Measurements from ENCODE around the gene PLEKHM3.

Gene PLEKHM3

DNA sequence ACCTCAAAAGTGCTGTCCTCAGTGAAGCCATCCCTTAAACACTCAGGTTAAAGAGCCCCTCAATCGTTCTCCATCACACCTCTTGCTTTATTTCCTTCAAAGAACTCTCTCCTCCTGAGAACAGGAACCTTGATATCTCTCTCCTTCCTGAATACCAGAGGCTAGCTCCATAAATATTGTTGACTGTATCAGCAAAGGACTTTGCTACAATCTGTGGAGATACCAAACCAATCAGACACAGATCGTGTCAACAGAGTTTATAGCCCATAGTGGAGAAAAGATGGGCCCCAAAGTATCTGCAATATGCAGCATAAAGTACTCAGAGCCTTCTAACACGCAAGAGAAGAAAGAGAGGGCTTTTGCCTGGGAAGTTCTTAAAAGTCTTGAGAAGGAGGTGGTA is 36.4 kb downstream of the PLEKHM3 start:
- Histone ChIP-seq H3K27ac (ENCODE audit: low read depth, low read length) (no peak overlapping the region), H3K9ac (ENCODE audit: low read length) (no peak overlapping the region), H3K27me3 (ENCODE audit: control insufficient read depth, insufficient read depth, low read length) (no peaks in the 10 kb centered on the region), H3K4me1 (ENCODE audit: control insufficient read depth, insufficient read depth, low read length) (no peaks in the 10 kb centered on the region), H3K4me3 (ENCODE audit: low read depth, low read length) (no peak overlapping the region), H3K36me3 (ENCODE audit: control insufficient read depth, insufficient read depth, low read length) (no peaks in the 10 kb centered on the region), H3K9me3 (ENCODE audit: control insufficient read depth, insufficient read depth, low read depth, low read length) (no peaks in the 10 kb centered on the region)

- Histone ChIP-seq H3K4me3 (ENCODE audit: low read depth, low read length) (no peak overlapping the region), H3K36me3 (ENCODE audit: control insufficient read depth, insufficient read depth, low read length) (no peaks in the 10 kb centered on the region), H3K4me1 (ENCODE audit: control insufficient read depth, insufficient read depth, low read length) (no peaks in the 10 kb centered on the region), H3K27ac (ENCODE audit: low read depth, low read length) (no peak overlapping the region), H3K9ac (ENCODE audit: low read length) (no peak overlapping the region), H3K27me3 (ENCODE audit: control insufficient read depth, insufficient read depth, low read length) (no peaks in the 10 kb centered on the region), H3K9me3 (ENCODE audit: control insufficient read depth, insufficient read depth, low read depth, low read length) (no peaks in the 10 kb centered on the region)
Measured at GRCh38 chr2:207987025-207987716, 38.2 kb downstream of the PLEKHM3 start.

- Histone ChIP-seq H3K27ac (ENCODE audit: low read depth, low read length) (no peak overlapping the region), H3K4me1 (ENCODE audit: control insufficient read depth, insufficient read depth, low read length) (no peaks in the 10 kb centered on the region)
Measured at GRCh38 chr2:207984765-207985480, 40.4 kb downstream of the PLEKHM3 start.

DNA sequence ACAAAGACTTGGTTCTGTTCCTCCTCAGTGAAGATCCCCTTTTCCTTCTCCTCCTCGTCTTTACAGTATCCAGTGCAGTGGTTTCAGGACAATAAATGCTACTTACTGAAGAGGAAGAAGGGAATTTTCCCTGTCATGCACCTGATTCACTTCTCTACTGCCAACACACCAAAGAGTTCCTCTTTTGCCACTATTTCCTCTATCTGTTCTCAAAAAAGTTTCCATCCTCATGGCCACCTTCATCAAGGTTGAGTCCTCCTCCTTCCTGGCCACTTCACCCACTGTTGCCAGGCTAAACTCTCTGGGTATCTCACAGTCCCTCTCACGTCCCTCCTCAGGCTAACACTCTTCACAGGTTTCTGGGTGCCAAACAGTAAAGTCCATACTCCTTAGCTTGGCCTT is 41.7 kb downstream of the PLEKHM3 start:
- H3K9ac ChIP-seq (ENCODE audit: low read length), result no peak overlapping the region

More at GRCh38 chr2:207984765-207985480, 40.4 kb downstream of the PLEKHM3 start:
- Histone ChIP-seq H3K9ac (ENCODE audit: low read length) (no peak overlapping the region), H3K36me3 (ENCODE audit: control insufficient read depth, insufficient read depth, low read length) (no peaks in the 10 kb centered on the region), H3K4me3 (ENCODE audit: low read depth, low read length) (no peak overlapping the region), H3K9me3 (ENCODE audit: control insufficient read depth, insufficient read depth, low read depth, low read length) (no peaks in the 10 kb centered on the region), H3K27me3 (ENCODE audit: control insufficient read depth, insufficient read depth, low read length) (no peaks in the 10 kb centered on the region)

DNA sequence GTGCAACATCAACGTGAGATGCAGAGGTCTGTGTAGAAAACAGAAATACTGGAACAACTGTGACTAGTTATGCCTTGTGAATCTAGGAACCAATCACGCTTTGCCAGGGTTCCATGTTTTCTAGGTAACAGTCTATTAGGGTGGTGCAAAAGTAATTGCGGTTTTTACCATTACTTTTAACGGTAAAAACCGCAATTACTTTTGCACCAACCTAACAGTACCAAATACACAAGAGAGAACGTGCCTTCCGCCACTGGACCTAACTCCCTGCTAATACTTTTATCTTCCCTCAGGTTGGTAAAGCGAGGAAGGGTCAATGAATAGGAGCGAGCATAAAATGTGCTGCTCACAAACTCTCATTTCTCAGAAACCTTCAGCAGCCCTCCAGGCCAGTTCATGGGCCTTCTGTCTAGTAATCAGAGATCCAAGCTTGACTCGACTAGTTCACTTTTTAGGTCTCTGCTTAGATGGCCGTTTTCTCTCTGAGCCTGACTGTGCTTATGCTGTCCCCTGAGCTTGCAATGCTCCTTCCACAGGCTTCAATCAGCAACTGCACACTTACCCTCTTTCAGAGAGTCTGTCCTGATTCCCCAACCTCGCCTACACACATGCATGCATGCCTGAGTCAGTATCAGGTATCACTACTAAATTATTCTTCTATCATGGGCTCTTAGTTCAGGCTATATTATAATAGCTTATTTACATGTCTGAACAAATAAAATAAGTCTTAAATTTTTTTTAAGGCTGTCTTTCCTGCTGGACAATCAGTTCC is 47.0 kb downstream of the PLEKHM3 start:
- H3K27me3 ChIP-seq (ENCODE audit: control insufficient read depth, insufficient read depth, low read length), result no peaks in the 10 kb centered on the region
- no peak overlapping the region for H3K9ac ChIP-seq (ENCODE audit: low read length)
- no peaks in the 10 kb centered on the region for H3K9me3 ChIP-seq (ENCODE audit: control insufficient read depth, insufficient read depth, low read depth, low read length)
- no peaks in the 10 kb centered on the region for H3K36me3 ChIP-seq (ENCODE audit: control insufficient read depth, insufficient read depth, low read length)
- H3K27ac ChIP-seq (ENCODE audit: low read depth, low read length), result no peak overlapping the region
- H3K4me3 ChIP-seq (ENCODE audit: low read depth, low read length), result no peak overlapping the region
- H3K4me1 ChIP-seq (ENCODE audit: control insufficient read depth, insufficient read depth, low read length), result peaks cover 3% of the 10 kb centered on the region; the same call in 1 of the 2 replicates

More for the DNA sequence above, 41.7 kb downstream of the PLEKHM3 start:
- no peak overlapping the region for H3K27ac ChIP-seq (ENCODE audit: low read depth, low read length)
- H3K27me3 ChIP-seq (ENCODE audit: control insufficient read depth, insufficient read depth, low read length), result no peaks in the 10 kb centered on the region
- H3K36me3 ChIP-seq (ENCODE audit: control insufficient read depth, insufficient read depth, low read length), result no peaks in the 10 kb centered on the region
- no peaks in the 10 kb centered on the region for H3K9me3 ChIP-seq (ENCODE audit: control insufficient read depth, insufficient read depth, low read depth, low read length)
- no peak overlapping the region for H3K4me3 ChIP-seq (ENCODE audit: low read depth, low read length)
- no peaks in the 10 kb centered on the region for H3K4me1 ChIP-seq (ENCODE audit: control insufficient read depth, insufficient read depth, low read length)

- Histone ChIP-seq H3K4me1 (ENCODE audit: control insufficient read depth, insufficient read depth, low read length) (peaks cover 19% of the 10 kb centered on the region), H3K9ac (ENCODE audit: low read length) (no peak overlapping the region), H3K27me3 (ENCODE audit: control insufficient read depth, insufficient read depth, low read length) (no peaks in the 10 kb centered on the region), H3K9me3 (ENCODE audit: control insufficient read depth, insufficient read depth, low read depth, low read length) (no peaks in the 10 kb centered on the region), H3K36me3 (ENCODE audit: control insufficient read depth, insufficient read depth, low read length) (no peaks in the 10 kb centered on the region), H3K4me3 (ENCODE audit: low read depth, low read length) (no peak overlapping the region), H3K27ac (ENCODE audit: low read depth, low read length) (no peak overlapping the region)
Measured at GRCh38 chr2:207975921-207976320, 49.4 kb downstream of the PLEKHM3 start.

GRCh38 chr2:207974216-207974605 is 51.1 kb downstream of the PLEKHM3 start:
- H3K9me3 ChIP-seq (ENCODE audit: control insufficient read depth, insufficient read depth, low read depth, low read length), result no peaks in the 10 kb centered on the region
- no peaks in the 10 kb centered on the region for H3K27me3 ChIP-seq (ENCODE audit: control insufficient read depth, insufficient read depth, low read length)
- no peak overlapping the region for H3K9ac ChIP-seq (ENCODE audit: low read length)
- H3K4me1 ChIP-seq (ENCODE audit: control insufficient read depth, insufficient read depth, low read length), result peaks cover 36% of the 10 kb centered on the region
- no peaks in the 10 kb centered on the region for H3K36me3 ChIP-seq (ENCODE audit: control insufficient read depth, insufficient read depth, low read length)
- H3K27ac ChIP-seq (ENCODE audit: low read depth, low read length), result no peak overlapping the region
- no peak overlapping the region for H3K4me3 ChIP-seq (ENCODE audit: low read depth, low read length)

DNA sequence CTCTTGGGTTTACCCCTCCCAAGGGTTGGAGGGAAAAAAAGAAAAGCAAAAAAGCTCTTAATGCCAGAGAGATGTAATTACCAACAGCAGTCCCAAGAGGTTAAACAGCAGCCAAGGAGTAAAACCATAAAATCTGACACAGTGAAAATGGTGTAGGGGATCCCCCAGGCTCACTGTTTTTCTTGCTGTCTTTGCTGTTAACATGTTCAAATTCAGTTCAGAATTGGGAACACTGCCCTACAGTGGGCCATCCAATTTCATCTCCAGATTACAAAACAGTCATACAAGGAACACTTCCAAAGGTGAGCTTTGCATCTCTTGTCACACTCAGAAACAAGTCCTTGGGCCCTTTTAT is 54.5 kb downstream of the PLEKHM3 start:
- Histone ChIP-seq H3K36me3 (ENCODE audit: control insufficient read depth, insufficient read depth, low read length) (no peaks in the 10 kb centered on the region), H3K4me1 (ENCODE audit: control insufficient read depth, insufficient read depth, low read length) (peaks cover 55% of the 10 kb centered on the region), H3K9ac (ENCODE audit: low read length) (peak overlapping the region; percentile 7), H3K9me3 (ENCODE audit: control insufficient read depth, insufficient read depth, low read depth, low read length) (no peaks in the 10 kb centered on the region), H3K4me3 (ENCODE audit: low read depth, low read length) (no peak overlapping the region), H3K27me3 (ENCODE audit: control insufficient read depth, insufficient read depth, low read length) (no peaks in the 10 kb centered on the region), H3K27ac (ENCODE audit: low read depth, low read length) (peak overlapping the region; percentile 37)

DNA sequence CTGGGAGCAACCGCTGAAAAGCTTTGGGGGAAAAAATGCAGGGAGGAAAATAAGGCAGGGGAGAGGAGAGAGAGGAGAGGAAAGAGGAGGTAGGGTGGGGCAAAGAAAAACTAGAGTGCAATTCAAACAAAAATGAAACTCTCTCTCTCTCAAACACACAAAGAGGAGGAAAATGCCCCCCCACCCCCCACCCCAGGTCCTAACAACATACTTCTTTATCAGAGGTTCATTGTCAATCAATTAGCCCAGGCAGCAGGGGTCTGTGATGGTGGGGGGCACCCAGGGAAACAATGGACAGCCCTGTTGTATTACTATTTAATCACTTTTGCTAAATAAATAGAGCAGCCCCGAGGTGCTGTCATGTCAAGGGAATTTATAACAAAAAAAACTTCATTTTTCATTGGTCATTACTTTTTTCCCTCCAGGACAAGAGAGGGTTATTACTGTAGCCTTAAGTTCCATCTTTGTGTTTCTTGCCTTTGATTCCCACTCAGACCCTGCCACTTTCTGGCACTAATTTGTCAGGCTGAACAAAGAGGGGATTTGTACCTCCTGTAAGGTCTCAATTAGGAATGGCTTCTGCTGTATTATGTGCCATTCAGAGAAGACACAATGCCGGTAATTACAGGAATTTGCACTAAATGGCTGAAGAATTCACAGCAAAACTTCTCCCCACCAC is 55.0 kb downstream of the PLEKHM3 start:
- Histone ChIP-seq H3K9me3 (ENCODE audit: control insufficient read depth, insufficient read depth, low read depth, low read length) (no peaks in the 10 kb centered on the region), H3K4me3 (ENCODE audit: low read depth, low read length) (peak overlapping the region; percentile 10; the same call in 1 of the 2 replicates), H3K27me3 (ENCODE audit: control insufficient read depth, insufficient read depth, low read length) (no peaks in the 10 kb centered on the region), H3K4me1 (ENCODE audit: control insufficient read depth, insufficient read depth, low read length) (peaks cover 55% of the 10 kb centered on the region), H3K36me3 (ENCODE audit: control insufficient read depth, insufficient read depth, low read length) (no peaks in the 10 kb centered on the region), H3K9ac (ENCODE audit: low read length) (peak overlapping the region; percentile 7), H3K27ac (ENCODE audit: low read depth, low read length) (peak overlapping the region; percentile 37)

DNA sequence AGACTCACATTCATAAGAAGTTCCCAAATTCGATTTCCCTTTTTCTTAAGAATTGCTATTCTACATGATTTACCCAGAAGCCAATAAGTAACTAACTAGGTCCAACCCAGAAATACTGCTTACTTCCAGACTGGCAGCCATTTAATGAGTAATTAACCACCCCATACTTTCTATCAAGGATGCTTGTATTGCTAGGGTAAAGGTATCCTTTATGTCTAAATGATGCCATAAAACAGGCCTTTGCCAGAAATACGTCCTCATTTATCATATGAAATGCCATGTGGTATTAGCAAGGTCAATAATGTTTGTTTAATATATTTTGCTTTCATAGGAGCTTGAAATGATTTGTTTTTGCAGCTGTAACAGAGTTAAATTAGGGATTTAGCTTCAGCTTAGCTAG is 56.1 kb downstream of the PLEKHM3 start:
- H3K9ac ChIP-seq (ENCODE audit: low read length), result no peak overlapping the region
- H3K36me3 ChIP-seq (ENCODE audit: control insufficient read depth, insufficient read depth, low read length), result no peaks in the 10 kb centered on the region
- H3K4me3 ChIP-seq (ENCODE audit: low read depth, low read length), result no peak overlapping the region
- peaks cover 53% of the 10 kb centered on the region for H3K4me1 ChIP-seq (ENCODE audit: control insufficient read depth, insufficient read depth, low read length)
- no peaks in the 10 kb centered on the region for H3K27me3 ChIP-seq (ENCODE audit: control insufficient read depth, insufficient read depth, low read length)
- peak overlapping the region; percentile 37 for H3K27ac ChIP-seq (ENCODE audit: low read depth, low read length)
- no peaks in the 10 kb centered on the region for H3K9me3 ChIP-seq (ENCODE audit: control insufficient read depth, insufficient read depth, low read depth, low read length)

All from HUES6 (cell line).